K562 (cell line): ENCODE measurements around the gene MVD. TPM values are rescaled to one million over a fixed set of nuclear protein-coding genes. Genes with fewer than 3 reads are reported as not detected.

Experiments
- CHD4 ChIP-seq: fragments of 200-600 bp; sonication (generic); IDR thresholded peaks from 3 replicates; pipeline ENCODE4 v1.6.1; 2012; ENCODE audit warnings: low read depth, mild to moderate bottlenecking, mixed read lengths, low read length, inconsistent platforms; ENCODE audit not compliant: insufficient read depth, insufficient replicate concordance, poor library complexity, severe bottlenecking
- DPF2 ChIP-seq: fragments of 450-650 bp; IDR thresholded peaks from 2 replicates; pipeline ENCODE4 v1.6.1; 2016
- ELF1 ChIP-seq: fragments of 200-800 bp; sonication (Bioruptor generic); IDR thresholded peaks from 2 replicates; pipeline ENCODE4 v1.6.1; 2016; ENCODE audit warnings: missing genetic modification characterization, missing compliant biosample characterization
- FOXA3 ChIP-seq, 2 experiments: fragments of 450-650 bp in 1 of 2; sonication (generic) in 1 of 2; formaldehyde crosslinking; IDR thresholded peaks in 1 of 2; conservative IDR thresholded peaks in 1 of 2; 2 replicates each; pipeline versions ENCODE4 v1.4.0 to v1.8.0; 2020 to 2022; ENCODE audit warnings: mild to moderate bottlenecking in 2 of 2, missing genetic modification reagents in 1 of 2
- HES1 ChIP-seq: fragments of 450-650 bp; IDR thresholded peaks from 2 replicates; pipeline ENCODE4 v1.6.1; 2016; ENCODE audit warnings: low read depth, mild to moderate bottlenecking, moderate library complexity
- HNRNPUL1 ChIP-seq: fragments of 200-400 bp; formaldehyde crosslinking; IDR thresholded peaks from 2 replicates; pipeline ENCODE4 v1.6.1; 2017; ENCODE audit warnings: low read length
- ILF3 ChIP-seq: fragments of 450-650 bp; IDR thresholded peaks from 2 replicates; pipeline ENCODE4 v1.6.1; 2018; ENCODE audit warnings: antibody characterized with exemption, mild to moderate bottlenecking, moderate library complexity, borderline replicate concordance
- MBD2 ChIP-seq: sonication (generic); IDR thresholded peaks from 2 replicates; pipeline ENCODE4 v1.6.1; 2016; ENCODE audit warnings: low read depth, borderline replicate concordance
- MEF2D ChIP-seq: conservative IDR thresholded peaks from 2 replicates; pipeline ENCODE4 v1.6.1; 2016; ENCODE audit warnings: low read depth, missing genetic modification characterization, missing compliant biosample characterization
- NELFE ChIP-seq: IDR thresholded peaks from 2 replicates; pipeline ENCODE4 v1.6.1; 2011; ENCODE audit warnings: mild to moderate bottlenecking; ENCODE audit not compliant: insufficient read depth, insufficient read length
- RB1 ChIP-seq: fragments of 450-650 bp; IDR thresholded peaks from 2 replicates; pipeline ENCODE4 v1.6.1; 2017; ENCODE audit warnings: low read depth, mild to moderate bottlenecking
- SIRT6 ChIP-seq: IDR thresholded peaks from one replicate; pipeline ENCODE4 v1.6.1; 2012; ENCODE audit warnings: low read depth, mild to moderate bottlenecking, control low read depth, inconsistent platforms, low read length, moderate library complexity
- SMARCA5 ChIP-seq: fragments of 450-650 bp; IDR thresholded peaks from 2 replicates; pipeline ENCODE4 v1.6.1; 2016
- SUPT5H ChIP-seq: fragments of 450-650 bp; IDR thresholded peaks from 2 replicates; pipeline ENCODE4 v1.6.1; 2016
- TBL1XR1 ChIP-seq, 2 experiments: IDR thresholded peaks; 2 replicates each; pipeline ENCODE4 v1.6.1; 2012; ENCODE audit warnings: improper control_type of control experiment in 2 of 2, low read length in 2 of 2, mild to moderate bottlenecking in 1 of 2
- TEAD2 ChIP-seq: fragments of 450-650 bp; IDR thresholded peaks from 2 replicates; pipeline ENCODE4 v1.6.1; 2016; ENCODE audit warnings: missing genetic modification characterization, control low read depth, missing compliant biosample characterization
- TGIF2 ChIP-seq: sonication (generic); formaldehyde crosslinking; IDR thresholded peaks from 2 replicates; pipeline ENCODE4 v1.8.1; 2022; ENCODE audit warnings: mild to moderate bottlenecking, missing genetic modification reagents, moderate library complexity
- U2AF1 ChIP-seq: fragments of 200-400 bp; formaldehyde crosslinking; optimal IDR thresholded peaks from 2 replicates; pipeline ENCODE3; 2017; ENCODE audit warnings: mild to moderate bottlenecking, low read depth, low read length, moderate library complexity
- ZBTB1 ChIP-seq: sonication (generic); formaldehyde crosslinking; IDR thresholded peaks from 2 replicates; pipeline ENCODE4 v1.8.1; 2023; ENCODE audit warnings: missing genetic modification reagents, low read depth, mild to moderate bottlenecking, borderline replicate concordance
- ZBTB12 ChIP-seq: fragments of 250-450 bp; sonication (Bioruptor Pico); IDR thresholded peaks from 2 replicates; pipeline ENCODE4 v1.4.0; 2020
- ZBTB43 ChIP-seq: sonication (generic); formaldehyde crosslinking; IDR thresholded peaks from 2 replicates; pipeline ENCODE4 v1.8.0; 2023; ENCODE audit warnings: mild to moderate bottlenecking, missing genetic modification reagents
- ZFX ChIP-seq: sonication (generic); formaldehyde crosslinking; IDR thresholded peaks from 2 replicates; pipeline ENCODE4 v1.8.0; 2022; ENCODE audit warnings: mild to moderate bottlenecking, missing genetic modification reagents, moderate library complexity
- ZNF41 ChIP-seq: fragments of 250-450 bp; sonication (Bioruptor Pico); conservative IDR thresholded peaks from 2 replicates; pipeline ENCODE4 v1.4.0; 2020; ENCODE audit warnings: mild to moderate bottlenecking
- ZNF695 ChIP-seq: fragments of 450-650 bp; formaldehyde crosslinking; IDR thresholded peaks from 2 replicates; pipeline ENCODE4 v1.4.0; 2020; ENCODE audit warnings: mild to moderate bottlenecking, moderate library complexity
- ZNF717 ChIP-seq: fragments of 250-450 bp; sonication (Bioruptor Pico); IDR thresholded peaks from 2 replicates; pipeline ENCODE4 v1.5.0; 2021
- ZNF766 ChIP-seq: fragments of 200-800 bp; sonication (Bioruptor generic); conservative IDR thresholded peaks from 2 replicates; pipeline ENCODE4 v1.6.1; 2016; ENCODE audit warnings: missing genetic modification characterization, missing compliant biosample characterization
- polyA plus RNA-seq, 8 experiments: library from polyadenylated mRNA; depleted of rRNA in 4 of 8; stranded (reverse) in 5 of 8; unstranded in 3 of 8; fragments of >200 nt; fragmentation: Nextera tagmentation in 2 of 8; fragmentation: Illumina TruSeq in 1 of 8; extraction: Ambion mirVana in 2 of 8; extraction: Trizol in 1 of 8; gene quantifications; 2 replicates each; pipeline versions ENCODE4 v1.2.1 to v1.2.3, GENCODE V29; 2011 to 2014; ENCODE audit warnings: inconsistent platforms in 1 of 8, missing spikeins in 1 of 8
- total RNA-seq, 7 experiments: library from RNA; depleted of rRNA in 6 of 7; stranded (reverse); fragments of >200 nt in 6 of 7; fragmentation: Illumina TruSeq in 2 of 7; extraction: Trizol in 2 of 7; gene quantifications; 2 replicates each; pipeline versions ENCODE4 v1.2.1 to v1.2.3, GENCODE V29; 2011 to 2021; ENCODE audit warnings: low replicate concordance in 1 of 7

The MVD gene
- total and polyA plus RNA-seq, 9 of the 15 experiments (the other 6 are each of a cell fraction or from before 2014, with no cell fraction given) = 12.2 to 141 (median 45.3) TPM

- TF ChIP-seq TEAD2 (tag) (no peak), TGIF2 (CRISPR knock-in tag) (no peak), ZBTB1 (CRISPR knock-in tag) (no peak; the same call in 1 of the 2 replicates), U2AF1 (peak; percentile 86), HNRNPUL1 (no peak), RB1 (peak; percentile 38; the same call in 1 of the 2 replicates), ZNF695 (CRISPR knock-in tag) (no peak), MEF2D (tag) (no peak), TBL1XR1 (IDR thresholded peaks at IDR 0.05; ENCODE audit: low read length in 2 of 2) (no peak), ZBTB12 (CRISPR knock-in tag) (no peak), NELFE (no peak), ZNF717 (CRISPR knock-in tag) (no peak), DPF2 (no peak), ZNF766 (CRISPR knock-in tag) (no peak), ZBTB43 (no peak), ZNF41 (no peak), SUPT5H (no peak), SMARCA5 (no peak; the same call in 1 of the 2 replicates), HES1 (no peak), ILF3 (no peak), FOXA3 (CRISPR knock-in tag; conservative IDR thresholded peaks at IDR 0.05 in 1 of 2, IDR thresholded peaks at IDR 0.05 in 1 of 2) (no peak; a peak in 1 of 4 replicates), SIRT6 (no peak), CHD4 (no peak), MBD2 (no peak), ELF1 (tag) (no peak), ZFX (CRISPR knock-in tag) (peak; percentile 47; the same call in 1 of the 2 replicates)
Observed at GRCh38 chr16:88634141-88634993, 28.5 kb downstream of the MVD start (continued).
